Measurements from ENCODE around the gene TMEM167B.

GRCh38 chr1:109079240-109079622 lies 11.3 kb upstream of the TMEM167B start:
- TF ChIP-seq, protein P1, sequence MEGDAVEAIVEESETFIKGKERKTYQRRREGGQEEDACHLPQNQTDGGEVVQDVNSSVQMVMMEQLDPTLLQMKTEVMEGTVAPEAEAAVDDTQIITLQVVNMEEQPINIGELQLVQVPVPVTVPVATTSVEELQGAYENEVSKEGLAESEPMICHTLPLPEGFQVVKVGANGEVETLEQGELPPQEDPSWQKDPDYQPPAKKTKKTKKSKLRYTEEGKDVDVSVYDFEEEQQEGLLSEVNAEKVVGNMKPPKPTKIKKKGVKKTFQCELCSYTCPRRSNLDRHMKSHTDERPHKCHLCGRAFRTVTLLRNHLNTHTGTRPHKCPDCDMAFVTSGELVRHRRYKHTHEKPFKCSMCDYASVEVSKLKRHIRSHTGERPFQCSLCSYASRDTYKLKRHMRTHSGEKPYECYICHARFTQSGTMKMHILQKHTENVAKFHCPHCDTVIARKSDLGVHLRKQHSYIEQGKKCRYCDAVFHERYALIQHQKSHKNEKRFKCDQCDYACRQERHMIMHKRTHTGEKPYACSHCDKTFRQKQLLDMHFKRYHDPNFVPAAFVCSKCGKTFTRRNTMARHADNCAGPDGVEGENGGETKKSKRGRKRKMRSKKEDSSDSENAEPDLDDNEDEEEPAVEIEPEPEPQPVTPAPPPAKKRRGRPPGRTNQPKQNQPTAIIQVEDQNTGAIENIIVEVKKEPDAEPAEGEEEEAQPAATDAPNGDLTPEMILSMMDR (IDR thresholded peaks at IDR 0.05) = no peak
- TF ChIP-seq POLR2A (IDR thresholded peaks at IDR 0.05) (no peak), EP300 (IDR thresholded peaks at IDR 0.05) (no peak)
